GM12874 (cell line): Measurements from ENCODE around the gene SLFN12L.

Experiments used
- CTCF ChIP-seq: IDR thresholded peaks from 2 replicates; pipeline ENCODE4 v1.5.1; 2011; ENCODE audit warnings: low read depth, mild to moderate bottlenecking, control low read depth, low read length, moderate library complexity; ENCODE audit not compliant: insufficient read depth

Gene SLFN12L

GRCh38 chr17:35541434-35541833 is 4.0 kb upstream of the SLFN12L start:
- TF ChIP-seq CTCF: no peak

GRCh38 chr17:35540589-35541404 is 3.3 kb upstream of the SLFN12L start:
- no peak for TF ChIP-seq CTCF

GRCh38 chr17:35539659-35540026 is 2.2 kb upstream of the SLFN12L start:
- TF ChIP-seq CTCF: no peak

- TF ChIP-seq CTCF: no peak
Observed at GRCh38 chr17:35536664-35537171, 760 bp downstream of the SLFN12L start.

- no peak for TF ChIP-seq CTCF
Observed at GRCh38 chr17:35534576-35535093, 2.8 kb downstream of the SLFN12L start.

GRCh38 chr17:35531160-35531559 is 6.3 kb downstream of the SLFN12L start:
- no peak for TF ChIP-seq CTCF

- TF ChIP-seq CTCF: no peak
Observed at GRCh38 chr17:35529866-35530265, 7.6 kb downstream of the SLFN12L start.
